Measurements from ENCODE around the gene TNFSF9.
"Not testable (repeated sequence)": the region's sequence is repeated elsewhere in the genome, so short reads cannot be mapped to it uniquely, and the experiment has no call there.

TNFSF9 gene

DNA sequence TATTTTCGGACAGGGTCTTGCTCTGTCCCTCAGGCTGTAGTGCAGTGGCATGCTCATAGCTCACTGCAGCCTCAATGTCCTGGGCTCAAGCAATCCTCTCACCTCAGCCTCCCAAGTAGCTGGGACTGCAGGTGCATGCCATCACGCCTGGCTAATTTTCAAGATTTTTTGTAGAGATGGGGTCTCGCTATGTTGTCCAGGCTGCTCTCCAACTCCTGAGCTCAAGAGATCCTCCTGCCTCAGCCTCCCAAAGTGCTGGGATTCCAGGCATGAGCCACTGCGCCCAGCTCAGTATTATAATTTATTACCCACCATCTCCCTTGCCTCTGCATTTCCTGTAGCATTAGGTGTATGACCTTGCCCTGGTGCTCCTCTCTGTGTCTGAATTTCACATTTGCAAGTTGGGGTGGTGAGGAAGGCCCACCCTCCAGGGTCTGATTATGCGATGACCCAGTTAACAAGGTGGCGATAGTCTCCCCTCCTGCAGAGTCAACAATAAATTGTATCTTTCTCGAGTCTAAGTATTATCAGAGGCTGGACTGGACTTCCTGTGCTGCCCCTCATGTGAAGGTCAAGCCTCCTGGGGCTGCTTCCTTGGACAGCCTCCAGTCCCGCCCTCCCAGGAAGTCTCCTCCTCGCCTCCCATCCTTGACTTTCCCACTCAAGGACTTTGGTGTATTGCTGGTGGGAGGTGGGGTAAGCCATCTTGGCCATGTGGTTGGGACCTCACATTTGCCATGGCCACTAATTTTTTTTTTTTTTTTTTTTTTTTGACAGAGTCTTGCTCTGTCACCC lies 27.2 kb upstream of the TNFSF9 start:
- in situ Hi-C loops (cut with HindIII; ENCODE audit: low sequenced_read_pairs), result no loop called here

DNA sequence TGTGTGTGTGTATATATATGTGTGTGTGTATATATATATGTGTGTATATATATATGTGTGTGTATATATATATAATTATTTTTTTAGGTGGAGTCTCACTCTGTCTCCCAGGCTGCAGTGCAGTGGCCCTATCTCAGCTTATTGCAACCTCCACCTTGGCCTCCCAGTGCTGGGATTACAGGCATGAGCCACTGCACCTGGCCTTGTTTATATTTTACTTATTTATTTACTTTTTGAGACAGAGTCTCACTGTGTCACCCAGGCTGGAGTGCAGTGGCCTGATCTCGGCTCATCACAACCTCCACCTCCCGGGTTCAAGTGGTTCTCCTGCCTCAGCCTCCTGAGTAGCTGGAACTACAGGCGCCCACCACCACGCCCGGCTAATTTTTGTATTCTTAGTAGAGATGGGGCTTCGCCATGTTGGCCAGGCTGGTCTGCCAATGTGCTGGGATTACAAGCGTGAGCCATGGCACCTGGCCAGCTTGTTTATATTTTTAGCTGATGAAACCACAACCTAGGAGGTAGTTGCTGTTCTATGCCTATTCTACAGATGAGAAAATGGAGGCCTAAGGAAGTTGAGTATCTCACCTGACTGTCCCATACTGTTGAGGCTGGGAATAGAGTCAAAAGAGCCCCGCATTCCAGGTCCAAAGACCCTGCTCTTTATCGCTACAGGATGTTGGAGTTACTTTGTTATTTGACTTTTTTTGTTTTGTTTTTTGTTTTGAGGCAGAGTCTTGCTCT lies 22.6 kb upstream of the TNFSF9 start:
- in situ Hi-C loops (cut with HindIII; ENCODE audit: low sequenced_read_pairs), result not testable (repeated sequence)

DNA sequence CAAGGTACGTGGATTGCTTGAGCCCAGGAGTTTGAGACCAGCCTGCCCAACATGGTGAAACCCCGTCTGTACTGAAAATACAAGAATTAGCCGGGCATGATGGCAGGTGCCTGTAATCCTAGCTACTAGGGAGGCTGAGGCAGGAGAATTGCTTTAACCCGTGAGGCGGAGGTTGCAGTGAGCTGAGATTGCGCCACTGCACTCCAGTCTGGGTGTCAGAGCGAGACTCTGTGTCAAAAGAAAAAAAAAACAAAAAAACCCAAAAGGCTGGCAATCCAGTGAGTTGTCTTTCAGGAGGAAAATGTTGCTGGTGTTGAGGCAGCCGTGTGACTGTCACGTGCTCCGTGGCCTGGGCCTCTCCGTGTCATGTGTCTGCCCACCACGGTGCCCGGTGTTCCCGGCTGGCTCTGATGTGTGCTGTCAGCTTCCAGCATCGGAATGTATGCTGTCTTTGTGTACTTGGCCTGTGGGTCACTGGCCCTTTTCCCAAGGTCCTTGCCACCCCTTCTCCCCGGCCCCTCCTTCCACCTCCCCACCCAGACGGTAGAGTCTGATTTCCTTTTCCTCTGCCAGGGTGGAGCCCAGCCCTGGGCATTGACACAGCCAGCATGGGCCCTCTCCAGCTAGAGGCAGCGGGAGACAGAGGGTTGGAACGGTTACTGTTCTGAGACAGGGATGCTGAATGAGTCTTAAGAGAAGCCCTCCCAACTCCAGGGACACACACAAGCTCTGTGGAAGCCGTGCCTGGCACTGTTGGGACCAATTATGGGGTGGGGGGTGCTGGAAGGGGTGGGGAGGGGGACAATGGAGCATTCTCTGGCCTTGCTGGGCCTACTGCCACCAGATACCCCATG lies 21.5 kb upstream of the TNFSF9 start:
- in situ Hi-C loops (cut with HindIII; ENCODE audit: low sequenced_read_pairs), result no loop called here

DNA sequence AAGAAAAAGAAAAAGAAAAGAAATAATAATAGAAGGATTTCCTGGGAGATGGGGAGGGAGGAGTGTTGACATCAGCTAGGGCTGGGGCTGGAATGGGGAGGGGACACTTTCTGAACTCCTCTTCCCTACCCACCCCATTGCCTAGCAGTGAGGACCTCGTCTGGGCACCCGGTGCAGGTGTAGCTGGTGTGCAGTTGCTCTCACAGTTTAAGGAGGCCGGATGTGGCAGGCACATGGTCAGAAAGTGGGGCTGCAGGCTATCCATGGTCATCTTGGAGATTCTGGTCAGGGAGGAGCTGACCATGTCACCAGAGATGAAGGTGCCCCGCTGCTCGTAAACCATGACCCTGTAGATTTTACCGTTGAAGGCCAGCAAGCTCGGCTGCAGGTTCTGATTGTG lies 20.2 kb upstream of the TNFSF9 start:
- in situ Hi-C loops (cut with HindIII; ENCODE audit: low sequenced_read_pairs), result no loop called here

DNA sequence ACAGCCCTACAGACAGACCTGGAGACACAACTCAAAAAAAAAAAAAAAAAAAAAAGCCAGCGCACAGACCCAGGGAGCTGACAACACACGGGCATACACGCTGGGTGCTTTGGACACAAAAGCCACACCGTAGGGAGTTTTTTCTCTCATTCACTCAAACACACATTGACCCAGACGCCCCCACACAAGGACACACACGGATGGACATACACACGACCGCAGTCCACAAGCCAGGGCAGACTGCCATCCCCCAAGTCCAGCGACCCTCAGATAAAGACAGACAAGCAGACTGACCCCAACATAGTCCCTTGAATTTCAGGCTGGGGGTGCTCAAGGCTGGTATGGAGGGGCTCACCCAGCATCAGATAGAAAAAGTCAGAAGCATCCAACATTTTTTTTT lies 16.7 kb upstream of the TNFSF9 start:
- in situ Hi-C loops (cut with HindIII; ENCODE audit: low sequenced_read_pairs), result no loop called here

DNA sequence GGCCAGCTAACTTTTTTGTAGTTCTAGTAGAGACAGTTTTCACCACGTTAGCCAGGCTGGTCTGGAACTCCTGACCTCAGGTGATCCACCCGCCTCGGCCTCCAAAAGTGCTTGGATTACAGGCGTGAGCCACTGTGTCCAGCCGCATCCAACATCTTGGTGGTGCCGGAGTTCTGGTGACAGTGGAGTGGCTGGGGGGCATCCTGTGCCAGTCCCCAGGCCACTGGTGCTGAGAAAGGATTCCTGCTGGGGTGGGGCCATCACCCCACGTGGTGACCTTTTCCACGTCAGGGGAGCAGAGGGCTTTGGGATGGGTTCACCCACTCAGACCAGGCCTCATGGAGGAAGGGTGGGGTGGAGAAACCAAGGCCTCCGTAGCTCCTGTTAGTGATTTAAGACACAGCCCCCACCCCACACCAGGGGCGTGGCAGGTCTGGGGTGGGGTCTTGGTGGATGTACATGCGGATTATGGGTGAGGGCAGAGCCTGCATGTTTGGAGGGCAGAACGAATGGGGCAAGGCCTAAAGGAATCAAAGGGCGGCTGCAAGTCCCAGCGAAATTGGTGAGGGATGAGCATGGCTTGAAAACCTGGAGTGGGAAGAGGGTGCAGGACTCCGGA lies 15.8 kb upstream of the TNFSF9 start:
- in situ Hi-C loops (cut with HindIII; ENCODE audit: low sequenced_read_pairs), result no loop called here

DNA sequence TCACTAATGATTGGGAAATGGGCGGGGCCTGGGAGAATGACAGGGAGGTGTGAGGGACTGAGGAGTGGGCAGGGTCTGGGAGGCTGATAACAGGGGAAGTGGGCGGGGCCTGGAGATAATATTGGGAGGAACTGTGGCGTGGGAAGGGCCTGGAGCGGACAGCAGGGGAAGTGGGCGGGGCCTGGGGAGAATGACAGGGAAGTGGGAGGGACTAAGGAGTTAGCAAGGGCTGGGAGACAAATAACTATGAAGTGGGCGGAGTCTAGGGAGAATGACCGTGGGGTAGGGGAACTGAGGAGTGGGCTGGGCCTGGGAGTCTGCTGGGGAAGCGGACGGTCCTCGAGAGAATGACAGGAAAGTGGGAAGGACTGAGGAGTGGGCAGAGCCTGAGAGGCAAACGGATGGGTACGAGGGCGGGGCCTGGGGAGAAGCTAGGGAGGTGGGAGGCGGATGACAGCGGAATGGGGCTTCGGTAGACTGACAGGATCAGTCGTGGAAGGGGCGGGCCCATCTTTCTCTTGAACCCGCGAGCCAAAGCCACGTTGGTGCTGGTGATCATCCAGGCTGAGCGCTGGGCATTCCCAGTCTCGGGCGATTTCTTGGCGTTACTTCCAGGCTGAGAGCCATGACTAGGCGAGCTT lies 14.7 kb upstream of the TNFSF9 start:
- in situ Hi-C loops (cut with HindIII; ENCODE audit: low sequenced_read_pairs), result no loop called here

DNA sequence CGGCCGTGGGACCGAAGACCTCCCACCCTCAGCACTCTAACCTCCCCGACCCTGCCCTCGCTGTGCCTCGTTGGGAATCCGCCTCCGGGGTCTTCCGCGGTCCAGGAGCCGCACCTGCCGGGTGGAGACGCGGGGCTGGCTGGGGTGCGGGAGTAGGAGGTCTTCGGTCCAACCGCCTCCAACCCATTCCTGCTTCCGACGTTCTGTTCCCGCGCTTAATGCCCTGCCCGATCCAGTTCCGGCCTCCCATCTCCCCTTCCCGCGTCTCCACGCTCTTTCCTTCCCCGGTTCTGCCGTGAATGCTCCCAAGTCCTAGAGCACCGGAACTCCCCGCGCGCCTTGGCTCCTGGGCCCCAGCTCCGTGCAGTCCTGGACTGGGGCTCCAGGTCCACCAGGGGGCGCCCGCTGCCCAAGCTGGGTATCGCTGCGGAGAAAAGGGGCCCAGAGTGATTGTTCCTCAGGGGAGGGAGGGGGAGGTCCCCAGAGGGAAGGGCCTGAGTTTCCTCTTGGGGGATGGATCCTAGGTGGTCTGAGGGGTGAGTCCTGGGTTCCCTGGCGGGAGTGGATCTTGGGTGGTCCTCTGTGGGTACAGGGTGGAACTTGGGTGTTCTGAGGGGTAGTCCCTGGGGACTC lies 14.1 kb upstream of the TNFSF9 start:
- in situ Hi-C loops (cut with HindIII; ENCODE audit: low sequenced_read_pairs), result no loop called here

DNA sequence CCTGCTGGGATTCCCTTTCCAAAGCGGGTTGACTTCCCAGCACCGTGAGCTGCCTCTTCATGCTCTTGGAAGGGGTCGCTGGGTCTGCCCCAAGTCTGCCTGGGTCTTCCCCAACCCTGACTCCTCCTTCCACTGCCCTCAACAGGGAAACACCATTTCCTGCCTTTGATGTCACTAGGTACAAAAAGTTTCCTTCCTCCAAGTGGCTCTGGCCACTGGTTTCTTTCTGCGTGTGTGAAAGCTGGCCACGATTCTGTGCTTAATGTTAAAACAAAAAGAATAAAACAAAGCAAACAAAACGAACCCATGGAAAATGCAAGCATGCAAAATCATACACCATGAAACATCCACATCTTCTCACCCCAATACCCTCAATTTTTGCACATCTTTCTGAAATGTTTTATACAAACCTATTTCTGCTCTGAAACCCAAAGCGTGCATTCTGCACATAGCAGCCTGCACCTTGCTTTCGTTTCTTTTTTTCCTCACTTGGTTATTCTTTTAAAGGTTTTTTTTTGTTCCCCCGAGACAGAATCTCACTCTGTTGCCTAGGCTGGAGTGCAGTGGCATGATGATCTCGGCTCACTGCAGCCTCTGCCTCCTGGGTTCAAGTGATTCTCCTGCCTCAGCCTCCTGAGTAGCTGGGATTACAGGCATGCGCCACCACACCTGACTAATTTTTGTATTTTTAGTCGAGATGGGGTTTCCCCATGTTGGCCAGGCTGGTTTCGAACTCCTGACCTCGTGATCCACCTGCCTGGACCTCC lies 12.5 kb upstream of the TNFSF9 start:
- in situ Hi-C loops (cut with HindIII; ENCODE audit: low sequenced_read_pairs), result no loop called here

DNA sequence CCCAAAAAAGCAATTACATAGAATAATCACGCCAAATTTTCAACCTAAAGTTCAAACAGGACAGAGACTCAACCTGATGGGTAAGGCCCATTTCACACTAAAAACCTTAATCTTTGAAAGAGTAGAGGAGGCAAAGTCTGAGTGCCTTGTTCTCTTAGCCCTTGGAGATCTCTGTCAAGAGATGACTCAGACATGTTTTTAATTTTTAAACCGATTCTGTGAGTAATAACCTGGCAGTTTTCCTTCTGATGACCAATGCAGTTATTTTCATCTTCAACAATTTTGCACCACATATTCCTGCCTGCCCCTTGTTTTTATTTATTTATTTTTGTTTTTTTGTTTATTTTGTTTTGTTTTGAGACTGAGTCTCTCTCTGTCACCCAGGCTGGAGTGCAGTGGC lies 11.5 kb upstream of the TNFSF9 start:
- in situ Hi-C loops (cut with HindIII; ENCODE audit: low sequenced_read_pairs), result no loop called here

DNA sequence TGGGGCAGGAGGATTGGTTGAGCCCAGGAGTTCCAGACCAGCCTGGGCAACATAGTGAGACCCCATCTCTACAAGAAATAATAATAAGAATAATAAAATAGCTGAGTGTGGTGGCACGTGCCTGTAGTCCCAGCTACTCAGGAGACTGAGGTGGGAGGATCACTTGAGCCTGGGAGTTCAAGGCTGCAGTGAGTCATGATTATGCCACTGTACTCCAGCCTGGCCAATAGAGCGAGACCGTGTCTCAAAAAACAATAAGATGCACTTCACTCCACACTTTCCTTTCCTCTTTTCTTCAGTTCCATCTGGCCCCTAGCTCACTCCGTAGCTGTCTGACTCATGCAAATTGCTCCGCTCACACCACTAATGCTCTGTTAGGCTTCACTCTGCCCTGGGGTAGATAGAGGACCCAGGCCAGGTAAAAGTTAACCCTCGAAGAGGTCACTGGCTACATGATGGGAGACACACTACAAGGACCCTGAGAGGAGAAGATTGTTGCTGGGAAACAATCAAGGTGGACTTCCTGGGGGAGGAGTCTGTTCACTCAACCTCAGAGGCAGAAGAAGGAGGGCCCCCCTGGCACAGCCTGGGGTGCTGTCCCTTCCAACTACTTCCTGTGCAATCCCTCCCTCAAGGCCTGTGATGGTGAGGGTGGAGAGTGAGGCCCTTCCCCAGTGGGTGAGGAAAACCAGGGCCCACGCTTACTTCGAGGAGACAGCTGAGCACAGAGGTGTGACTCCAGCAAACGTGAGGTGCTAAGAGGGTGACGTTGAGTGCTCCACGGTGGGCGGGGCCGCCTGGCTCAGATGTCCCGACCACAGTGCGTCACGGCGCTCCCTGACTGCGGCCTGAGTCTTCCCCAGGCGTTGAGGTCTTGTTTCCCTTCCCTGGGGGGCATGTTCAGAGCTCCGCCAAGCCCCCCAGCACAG lies 8.8 kb upstream of the TNFSF9 start:
- in situ Hi-C loops (cut with HindIII; ENCODE audit: low sequenced_read_pairs), result no loop called here

DNA sequence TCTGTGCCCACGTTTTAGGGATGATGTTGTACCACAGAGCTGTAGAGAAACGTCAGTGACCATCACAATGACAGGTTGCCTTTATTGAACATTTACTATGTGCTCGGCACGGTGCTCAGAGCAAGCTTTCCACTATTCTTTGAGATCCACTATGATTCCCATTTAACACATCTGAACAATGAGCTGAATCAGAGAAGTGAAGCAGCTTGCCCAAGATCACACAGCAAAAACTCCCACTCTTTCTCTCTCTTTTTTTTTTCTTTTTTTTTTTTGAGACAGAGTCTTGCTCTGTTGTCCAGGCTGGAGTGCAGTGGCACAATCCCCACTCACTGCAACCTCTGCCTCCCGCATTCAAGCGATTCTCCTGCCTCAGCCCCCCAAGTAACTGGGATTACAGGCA lies 8.1 kb upstream of the TNFSF9 start:
- in situ Hi-C loops (cut with HindIII; ENCODE audit: low sequenced_read_pairs), result no loop called here

DNA sequence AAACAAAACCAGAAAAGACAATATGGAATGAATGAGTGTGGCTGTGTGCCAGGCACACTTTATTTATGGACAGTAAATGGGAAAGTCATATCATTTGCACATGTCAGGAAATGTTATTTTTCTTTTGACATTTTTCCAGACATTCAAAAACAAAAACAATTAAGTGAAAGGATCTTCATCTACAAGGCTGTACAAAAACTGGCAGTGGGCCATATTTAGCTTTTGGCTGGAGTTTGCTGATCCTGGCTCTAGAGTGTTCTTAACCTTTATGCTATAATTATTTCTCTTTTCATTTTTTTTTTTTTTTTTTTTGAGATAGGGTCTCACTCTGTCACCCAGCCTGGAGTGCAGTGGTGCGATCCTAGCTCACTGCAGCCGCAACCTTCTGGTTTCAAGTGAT lies 6.5 kb upstream of the TNFSF9 start:
- in situ Hi-C loops (cut with HindIII; ENCODE audit: low sequenced_read_pairs), result no loop called here

DNA sequence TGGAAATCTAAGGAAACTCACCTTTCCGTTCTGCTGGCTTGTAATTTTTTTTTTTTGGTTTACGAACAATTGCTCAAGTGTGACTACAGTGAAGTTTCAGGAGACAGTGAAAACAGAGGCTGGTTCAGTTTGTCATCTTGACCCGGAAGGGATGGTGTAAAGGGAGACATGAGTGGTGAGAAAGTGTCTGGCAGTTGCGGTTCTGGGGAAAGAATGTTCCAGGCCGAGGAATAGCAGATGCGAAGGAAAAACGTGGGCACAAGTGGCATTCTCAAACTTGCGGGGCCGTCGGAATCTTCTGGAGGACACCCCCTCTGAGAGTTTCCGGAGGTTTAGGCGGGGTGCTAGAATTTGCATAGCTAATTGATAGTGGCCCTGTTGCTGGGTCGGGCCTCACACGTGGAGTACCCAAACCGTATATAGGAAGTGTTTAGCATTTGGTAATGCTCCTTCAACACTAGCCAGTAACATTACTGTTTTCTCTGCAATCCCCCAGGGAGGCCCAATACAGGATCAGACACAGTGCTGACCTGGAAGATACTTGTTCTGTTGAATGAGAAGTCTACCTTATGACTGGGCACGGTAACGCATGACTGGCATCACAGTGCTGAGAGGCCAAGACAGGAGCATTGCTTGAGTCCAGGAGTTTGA lies 2.8 kb upstream of the TNFSF9 start:
- in situ Hi-C loops (cut with HindIII; ENCODE audit: low sequenced_read_pairs), result no loop called here

DNA sequence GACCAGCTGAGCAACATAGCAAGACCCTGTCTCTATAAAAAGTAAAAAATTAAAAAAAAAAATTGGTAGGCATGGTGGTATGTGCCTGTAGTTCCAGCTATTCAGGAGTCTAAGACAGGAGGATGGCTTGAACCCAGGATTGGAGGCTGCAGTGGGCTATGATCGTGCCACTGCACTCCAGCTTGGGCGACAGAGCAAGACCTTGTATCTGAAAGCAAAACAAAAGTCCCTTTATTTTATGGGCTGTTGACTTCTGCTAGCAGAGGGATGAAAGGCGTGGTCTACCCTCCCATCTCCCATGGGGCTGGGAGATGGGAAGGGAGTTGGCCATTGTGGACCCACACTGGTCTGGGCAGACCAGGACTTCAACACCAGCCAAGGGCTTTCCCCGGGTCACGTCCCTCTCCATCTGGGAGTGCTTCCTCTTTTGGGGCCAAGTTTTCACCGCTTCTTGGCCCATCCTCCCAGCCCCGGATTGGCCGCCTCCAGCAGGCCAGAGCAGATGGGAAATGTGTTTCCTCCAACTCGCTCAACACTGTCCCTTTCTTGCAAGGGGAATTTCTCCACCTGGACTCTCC lies 2.2 kb upstream of the TNFSF9 start:
- in situ Hi-C loops (cut with HindIII; ENCODE audit: low sequenced_read_pairs), result no loop called here

DNA sequence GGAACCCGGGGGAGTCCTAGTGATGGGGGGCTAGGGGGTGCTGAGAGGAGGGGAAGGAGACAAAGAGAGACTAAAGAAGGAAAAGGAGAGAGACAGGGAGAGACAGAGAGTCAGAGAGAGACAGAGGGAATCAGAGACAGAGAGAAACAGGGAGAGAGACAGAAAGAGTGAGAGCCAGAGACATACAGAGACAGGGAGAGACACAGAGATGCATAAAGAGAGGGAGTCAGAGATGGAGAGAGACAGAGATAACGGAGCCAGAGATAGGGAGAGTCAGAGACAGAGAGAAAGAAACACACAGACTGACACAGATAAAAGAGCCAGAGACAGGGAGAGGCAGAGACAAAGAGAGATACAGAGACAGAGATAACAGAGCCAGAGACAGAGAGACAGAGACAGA lies 1.5 kb upstream of the TNFSF9 start:
- in situ Hi-C loops (cut with HindIII; ENCODE audit: low sequenced_read_pairs), result no loop called here

DNA sequence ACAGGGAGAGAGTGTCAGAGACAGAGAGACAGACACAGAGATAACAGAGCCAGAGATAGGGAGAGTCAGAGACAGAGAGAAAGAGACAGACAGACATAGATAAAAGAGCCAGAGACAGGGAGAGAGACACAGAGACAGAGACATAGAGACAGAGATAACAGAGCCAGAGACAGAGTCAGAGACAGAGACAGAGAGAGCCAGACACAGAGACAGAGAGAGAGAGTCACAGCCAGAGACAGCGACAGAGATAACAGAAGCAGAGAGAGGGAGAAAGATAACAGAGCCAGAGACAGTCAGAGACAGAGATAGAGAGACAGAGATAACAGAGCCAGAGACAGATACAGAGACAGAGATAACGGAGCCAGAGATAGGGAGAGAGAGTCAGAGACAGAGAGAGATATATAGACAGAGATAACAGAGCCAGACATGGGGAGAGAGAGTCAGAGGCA lies 865 bp upstream of the TNFSF9 start:
- in situ Hi-C loops (cut with HindIII; ENCODE audit: low sequenced_read_pairs), result no loop called here

All from endothelial cell of hepatic sinusoid (primary cell).